ENCODE data around the gene FFAR1.

FFAR1 gene

DNA sequence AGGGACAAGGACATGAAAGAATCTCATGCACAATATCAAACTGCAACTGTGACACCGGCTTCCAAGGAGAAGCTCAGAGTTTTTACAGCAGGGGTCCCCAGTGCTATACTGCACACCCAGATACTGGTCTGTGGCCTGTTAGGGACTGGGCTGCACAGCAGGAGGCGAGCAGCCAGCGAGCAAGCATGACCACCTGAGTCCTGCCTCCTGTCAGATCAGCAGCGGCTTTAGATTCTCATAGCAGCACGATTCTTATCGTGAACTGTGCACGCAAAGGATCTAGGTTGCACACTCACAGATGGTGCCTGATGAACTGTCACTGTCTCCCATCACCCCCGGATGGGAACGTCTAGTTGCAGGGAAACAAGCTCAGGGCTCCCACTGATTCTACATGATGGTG is 31.8 kb upstream of the FFAR1 start:
- DNase-seq, result no peak

DNA sequence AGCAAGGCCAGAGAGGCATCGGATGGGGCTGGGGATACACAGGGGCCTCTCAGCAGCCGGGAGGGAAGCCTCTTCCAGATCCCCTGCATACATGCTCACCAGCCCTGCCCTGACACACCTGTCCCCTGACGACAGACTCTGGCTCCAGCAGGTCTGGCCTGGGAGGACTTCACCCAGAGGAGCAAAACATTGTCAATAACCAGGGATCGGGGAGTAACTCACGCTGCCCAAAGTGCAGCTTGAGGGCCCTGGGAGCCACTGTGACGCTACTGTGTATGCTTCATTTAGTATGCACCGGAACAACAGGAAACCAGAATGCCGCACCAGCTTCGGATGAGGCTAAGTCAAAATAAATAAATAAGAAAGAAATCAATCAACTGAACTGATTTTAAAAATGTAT is 31.1 kb upstream of the FFAR1 start:
- DNase-seq, result no peak

DNA sequence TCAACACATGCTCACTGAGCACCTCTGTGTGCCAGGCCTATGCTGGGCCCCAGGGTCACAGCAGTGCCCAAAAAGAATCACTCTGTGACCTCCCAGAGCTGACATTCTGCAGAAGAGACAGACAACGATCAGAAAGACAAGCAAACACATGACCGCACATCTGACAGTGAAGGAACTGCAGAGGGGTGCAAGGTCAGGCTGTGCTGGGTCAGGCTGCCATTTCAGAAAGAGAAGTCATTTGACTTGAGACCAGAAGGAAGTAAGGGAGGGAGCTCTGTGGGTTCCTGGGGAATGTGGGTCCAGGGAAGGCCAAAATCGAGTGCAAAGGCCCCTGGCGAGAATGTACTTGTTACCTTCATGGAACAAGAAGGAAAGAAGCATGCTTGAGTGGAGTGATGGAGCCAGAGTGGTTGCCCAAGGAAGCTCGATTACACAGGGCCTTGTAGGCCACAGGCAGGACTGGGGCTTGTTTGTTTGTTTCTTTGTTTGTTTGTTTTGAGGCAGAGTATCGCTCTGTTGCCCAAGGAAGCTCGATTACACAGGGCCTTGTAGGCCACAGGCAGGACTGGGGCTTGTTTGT is 30.1 kb upstream of the FFAR1 start:
- DNase-seq, result no peak

DNA sequence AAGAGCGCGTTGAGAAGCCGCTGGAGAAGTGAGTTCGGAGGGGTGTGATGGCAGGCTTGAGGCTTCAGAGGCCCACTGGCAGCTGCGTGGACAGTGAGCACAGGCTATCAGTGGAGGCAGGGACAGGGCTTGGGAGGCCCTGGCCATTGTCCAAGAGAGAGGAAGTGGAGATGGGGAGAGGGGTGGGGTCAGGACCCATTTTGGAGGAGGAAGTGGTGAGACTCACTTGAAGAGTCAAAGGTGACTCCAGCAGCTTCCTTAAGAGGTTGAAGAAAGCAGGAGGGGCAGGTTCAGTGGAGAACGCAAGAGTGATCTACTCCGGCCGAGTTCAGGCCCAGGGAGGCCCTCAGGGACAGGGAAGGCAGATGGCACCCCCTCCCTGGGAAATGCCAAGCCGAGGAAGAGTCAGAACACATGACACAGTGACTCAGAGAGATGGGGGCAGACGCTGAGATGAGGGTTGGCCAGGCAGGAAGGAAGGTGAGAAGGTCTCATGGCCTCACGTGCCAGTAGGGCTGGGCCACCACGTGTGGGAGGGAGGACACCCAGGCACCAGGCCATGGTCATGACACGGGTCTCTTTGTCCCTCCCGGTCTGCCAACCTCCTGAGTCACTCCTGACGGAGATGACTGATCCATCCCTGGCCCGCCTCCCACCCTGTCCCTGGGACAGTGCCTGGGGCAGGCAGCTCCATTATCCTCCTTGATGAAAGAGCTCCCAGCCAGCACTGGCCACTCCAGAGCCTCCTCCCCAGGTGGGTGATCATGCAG is 28.8 kb upstream of the FFAR1 start:
- DNase-seq, result peak; percentile 91

DNA sequence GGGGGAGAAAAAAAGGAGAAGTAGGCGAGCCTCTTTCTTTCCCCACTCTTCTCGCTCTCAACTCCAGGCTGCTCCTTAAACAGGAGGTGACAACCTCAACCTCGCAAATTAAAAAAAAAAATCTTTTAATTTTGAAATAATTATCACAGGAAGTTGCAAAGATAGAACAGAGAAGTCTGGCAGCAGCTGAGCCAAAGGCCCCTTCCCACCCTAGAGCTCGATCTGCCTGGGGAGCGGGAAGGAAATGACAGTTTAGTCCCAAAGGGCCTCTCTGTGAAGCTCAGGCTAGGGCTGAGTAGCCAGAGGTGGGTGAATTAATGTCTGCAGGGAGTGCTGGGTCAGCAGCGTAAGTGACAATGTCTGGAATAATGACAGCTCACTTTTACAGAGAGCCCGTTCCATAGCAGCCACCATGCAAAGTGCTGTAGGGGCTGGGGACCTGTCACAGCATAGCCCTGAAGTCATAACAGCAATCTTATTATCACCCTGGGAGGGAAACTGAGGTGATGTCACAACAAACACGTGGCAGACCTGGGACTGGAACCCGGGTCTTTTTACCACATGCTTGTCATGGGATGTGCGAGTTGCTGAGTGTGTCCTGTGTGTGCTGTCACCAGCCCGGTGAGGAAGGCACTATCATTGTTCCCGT is 27.5 kb upstream of the FFAR1 start:
- no peak for DNase-seq

DNA sequence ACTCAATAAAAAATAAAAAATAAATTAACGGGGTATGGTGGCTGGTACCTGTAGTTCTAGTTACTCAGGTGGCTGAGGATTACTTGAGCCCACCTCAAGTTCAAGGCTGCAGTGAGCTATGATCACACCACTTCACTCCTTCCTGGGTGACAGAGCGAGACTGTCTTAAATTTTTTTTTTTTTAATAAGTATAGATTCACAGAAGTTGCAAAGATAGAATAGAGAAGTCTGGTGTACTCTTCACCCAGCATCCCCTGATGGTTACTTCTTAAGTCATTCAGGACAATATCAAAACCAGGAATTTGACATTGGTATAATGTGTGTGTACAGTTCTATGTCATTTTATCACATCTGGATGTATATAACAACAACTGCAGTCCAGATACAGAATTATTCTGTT is 26.4 kb upstream of the FFAR1 start:
- no peak for DNase-seq

DNA sequence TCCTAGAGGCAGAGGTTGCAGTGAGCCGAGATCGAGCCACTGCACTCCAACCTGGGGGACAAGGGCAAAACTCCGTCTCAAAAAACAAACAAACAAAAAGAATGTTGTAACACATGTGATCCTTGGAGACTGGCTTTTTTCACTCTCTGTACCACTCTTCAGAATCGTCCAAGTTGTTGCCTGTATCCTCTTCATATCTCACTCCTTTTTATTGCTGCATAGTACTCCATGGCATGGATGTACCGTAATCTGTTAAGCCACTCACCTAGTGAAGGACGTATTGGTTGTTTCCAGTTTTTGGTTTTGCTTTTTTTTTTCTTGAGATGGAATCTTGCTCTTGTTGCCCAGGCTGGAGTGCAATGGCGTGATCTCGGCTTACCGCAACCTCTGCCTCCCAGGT is 25.7 kb upstream of the FFAR1 start:
- DNase-seq, result no peak

DNA sequence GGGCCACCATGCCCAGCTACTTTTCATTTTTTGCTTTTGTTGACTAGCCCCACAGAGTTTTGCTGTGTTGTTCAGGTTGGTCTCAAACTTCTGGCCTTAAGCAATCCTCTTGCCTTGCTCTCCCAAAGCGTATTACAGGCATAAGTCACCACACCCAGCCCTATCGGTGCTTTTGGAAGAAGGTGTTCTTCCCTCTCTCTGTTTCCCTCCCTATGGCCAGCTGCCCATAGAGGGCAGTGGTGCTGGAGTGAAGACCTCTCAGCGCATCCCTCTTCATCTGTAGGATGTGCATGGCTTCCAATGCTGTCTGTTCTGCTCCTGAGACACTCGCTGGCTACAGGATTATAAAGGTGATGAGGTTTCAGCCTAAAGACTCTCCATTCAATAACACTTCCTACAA is 20.1 kb upstream of the FFAR1 start:
- no peak for DNase-seq

DNA sequence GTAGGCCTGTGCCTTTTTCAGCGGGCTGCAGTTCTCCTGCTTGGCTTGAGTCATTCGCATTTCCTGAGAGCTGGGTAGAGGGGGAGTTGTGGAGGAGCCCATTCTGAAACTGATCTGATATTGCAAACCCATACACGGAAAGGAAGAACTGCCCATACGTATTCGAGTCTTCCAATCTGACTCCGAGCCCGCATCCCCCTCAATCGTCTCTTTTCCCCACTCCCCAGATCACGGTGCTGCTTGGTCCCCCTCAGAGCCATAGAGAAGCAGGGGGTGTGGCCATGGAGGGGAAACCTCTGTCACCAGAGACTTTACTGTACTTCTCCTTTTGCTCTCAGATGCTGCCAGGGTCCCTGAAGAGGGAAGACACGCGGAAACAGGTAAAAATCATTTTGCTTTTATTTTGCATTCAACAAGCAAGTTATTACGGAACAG is 18.8 kb upstream of the FFAR1 start, which contains the start of gene CD22:
Gene CD22, plus strand, starts transcription at position 337 of the 435 bp plus-strand sequence. CDS start 2,854 bp downstream, outside the sequence.
- no peak for DNase-seq

DNA sequence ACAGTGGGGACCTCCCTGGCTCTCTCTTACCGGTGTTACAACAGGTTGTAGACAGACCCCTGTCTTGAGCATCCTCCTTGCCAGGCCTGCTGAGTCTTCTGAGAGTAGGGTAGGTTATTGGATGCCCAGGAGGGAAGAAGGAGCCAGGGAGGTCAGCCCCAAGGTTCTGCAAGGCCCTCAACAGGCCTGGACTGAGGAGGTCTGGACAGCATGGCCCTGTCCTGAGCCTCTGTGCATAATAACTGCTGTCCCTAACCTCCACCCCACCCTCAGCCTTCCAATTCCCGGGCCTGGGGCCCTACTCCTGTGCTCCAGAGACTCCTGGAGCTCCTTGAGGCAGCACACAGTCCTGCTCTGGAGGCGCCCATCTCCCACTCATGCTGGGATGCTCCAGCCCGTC is 18.4 kb upstream of the FFAR1 start:
- no peak for DNase-seq

DNA sequence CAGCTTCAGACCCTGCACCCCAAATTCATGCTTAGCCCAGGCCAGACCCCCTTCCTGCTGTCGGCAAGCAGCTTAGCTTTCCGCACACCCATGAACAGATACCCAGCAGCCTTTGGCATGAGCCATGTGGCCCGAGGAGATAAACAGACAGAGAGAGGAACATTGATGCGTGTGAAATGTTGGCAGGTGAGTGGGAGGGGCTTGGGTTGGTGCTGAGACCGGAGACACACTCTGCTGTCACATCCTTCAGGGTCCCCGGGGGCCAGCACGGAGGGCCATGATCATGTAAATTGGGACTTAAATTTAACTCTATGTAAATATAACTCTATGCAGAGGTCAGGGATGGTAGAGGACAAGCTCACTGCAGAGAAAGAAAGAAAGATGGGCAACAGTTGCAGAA is 17.2 kb upstream of the FFAR1 start:
- no peak for DNase-seq

DNA sequence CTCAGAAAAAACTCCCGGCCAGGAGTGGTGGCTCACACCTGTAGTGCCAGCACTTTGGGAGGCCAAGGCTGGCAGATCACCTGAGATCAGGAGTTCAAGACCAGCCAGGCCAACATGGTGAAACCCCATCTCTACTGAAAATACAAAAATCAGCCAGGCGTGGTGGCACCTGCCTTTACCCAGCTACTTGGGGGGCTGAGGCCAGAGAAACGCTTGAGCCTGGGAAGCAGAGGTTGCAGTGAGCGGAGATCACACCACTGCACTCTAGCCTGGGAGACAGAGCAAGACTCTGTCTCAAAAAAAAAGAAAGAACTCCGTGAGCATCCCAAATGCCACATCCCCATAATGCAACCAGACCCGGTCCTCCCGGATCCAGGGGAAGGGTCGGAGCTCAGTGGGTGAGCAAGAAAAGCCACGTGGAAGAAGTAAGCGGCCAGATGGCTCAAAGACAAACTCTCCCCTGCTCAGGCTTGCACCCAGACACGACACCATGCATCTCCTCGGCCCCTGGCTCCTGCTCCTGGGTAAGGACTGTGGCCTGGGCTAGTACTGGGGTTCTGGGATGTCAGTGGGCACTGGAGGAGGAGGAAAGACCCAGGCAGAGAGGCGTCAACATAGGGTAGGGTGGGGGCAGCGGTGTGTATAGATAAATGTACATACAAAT is 16.0 kb upstream of the FFAR1 start:
- DNase-seq, result no peak

DNA sequence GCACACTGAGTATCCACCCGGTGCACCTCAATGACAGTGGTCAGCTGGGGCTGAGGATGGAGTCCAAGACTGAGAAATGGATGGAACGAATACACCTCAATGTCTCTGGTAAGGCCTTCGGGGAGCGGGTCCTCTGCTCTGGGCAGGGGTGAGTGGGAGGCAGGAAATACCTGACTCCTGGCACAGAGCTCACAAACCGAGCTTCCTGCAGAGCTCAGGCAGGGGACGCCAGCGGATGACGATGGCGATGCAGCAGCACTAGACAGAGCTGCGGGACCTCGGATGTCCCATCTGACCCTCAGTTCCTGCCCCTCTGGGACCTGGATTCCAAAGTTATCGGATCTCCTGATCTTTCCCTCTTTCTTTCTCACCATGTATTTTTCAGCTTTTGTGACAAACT is 14.9 kb upstream of the FFAR1 start:
- no peak for DNase-seq

DNA sequence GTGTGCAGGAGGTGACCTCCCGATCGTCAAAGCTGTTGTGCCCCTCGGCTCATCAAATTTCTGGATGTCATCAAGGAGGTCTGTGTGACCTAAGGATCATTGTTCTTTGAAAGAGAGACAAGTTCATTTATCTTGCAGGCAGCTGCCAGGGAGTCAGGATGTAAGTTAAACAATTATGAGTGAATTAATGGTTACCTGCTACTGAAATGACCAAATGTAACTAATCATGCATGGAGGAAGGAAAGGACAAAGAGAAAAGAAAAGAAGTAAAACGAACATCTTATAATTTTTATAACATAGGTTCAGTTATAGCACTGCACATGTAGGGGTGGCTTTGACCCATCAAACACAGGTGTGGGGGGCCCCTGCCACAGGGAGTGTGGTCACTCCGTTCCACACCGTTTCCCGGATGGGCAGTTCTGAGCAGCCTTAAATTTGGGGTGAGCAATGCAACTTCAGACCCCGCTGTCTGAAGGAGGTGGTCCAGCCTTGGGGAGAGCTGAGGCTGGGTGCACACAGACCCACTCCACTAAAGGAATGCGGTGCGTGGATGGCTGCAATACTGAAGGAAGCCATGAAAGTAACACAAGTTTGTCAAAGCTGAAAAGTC is 13.5 kb upstream of the FFAR1 start:
- no peak for DNase-seq

DNA sequence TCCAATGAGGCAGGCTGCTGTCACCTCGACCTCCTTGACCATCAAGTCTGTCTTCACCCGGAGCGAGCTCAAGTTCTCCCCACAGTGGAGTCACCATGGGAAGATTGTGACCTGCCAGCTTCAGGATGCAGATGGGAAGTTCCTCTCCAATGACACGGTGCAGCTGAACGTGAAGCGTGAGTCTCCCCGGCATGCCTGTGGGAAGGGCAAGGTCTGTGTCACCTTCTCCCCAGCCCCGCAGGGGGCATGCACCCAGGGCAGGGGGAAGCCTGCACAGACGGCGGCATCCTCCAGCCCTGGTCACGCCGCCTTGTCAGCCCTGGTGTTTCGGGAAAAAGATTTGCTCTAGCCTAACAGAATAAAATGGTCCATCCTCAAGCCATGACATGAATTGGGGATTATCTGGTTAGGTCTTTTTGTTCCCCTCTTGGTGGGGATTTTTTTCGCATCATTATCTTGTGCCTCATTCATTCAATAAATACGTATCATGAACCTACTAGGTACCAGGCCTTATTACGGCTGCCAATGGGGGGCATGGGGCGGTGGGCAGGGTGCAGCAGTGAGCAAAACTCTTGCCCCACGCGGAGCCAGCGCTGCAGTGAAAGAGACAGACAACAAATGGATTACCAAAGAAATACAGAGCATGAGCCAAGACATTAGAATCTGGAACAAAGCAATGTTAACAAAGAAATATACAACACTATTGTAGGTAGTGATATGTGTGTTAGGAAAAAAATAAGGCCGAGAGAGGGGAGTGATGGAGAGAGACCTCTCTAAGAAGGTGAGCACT is 11.3 kb upstream of the FFAR1 start:
- DNase-seq, result no peak

DNA sequence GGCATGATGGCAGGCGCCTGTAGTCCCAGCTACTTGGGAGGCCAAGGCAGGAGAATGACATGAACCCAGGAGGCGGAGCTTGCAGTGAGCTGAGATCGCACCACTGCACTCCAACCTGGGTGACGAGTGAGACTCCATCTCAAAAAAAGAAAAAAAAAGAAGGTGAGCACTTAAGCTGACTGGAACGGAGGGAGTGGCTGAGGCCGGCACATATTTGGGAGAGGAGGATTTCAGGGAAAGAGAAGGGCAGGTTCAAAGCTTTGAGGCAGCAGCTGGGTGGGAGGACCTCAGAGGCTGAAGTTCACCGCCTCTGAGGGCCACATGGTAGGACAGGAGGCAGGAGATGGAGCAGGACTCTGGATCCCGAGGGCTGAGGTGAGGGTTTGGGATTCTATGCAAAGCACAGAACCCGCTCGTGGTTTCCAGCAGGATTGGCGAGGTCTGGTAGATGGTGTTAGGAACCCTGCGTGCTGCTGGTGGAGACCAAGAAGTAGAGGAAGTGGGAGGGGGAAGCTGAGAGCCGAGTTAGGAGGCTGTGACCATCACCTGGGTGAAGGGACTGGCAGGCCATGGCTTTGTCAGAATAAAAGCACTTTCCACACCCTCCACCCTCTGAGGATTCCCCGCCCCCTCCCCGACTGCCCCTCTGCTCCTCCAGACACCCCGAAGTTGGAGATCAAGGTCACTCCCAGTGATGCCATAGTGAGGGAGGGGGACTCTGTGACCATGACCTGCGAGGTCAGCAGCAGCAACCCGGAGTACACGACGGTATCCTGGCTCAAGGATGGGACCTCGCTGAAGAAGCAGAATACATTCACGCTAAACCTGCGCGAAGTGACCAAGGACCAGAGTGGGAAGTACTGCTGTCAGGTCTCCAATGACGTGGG is 10.4 kb upstream of the FFAR1 start:
- no peak for DNase-seq

DNA sequence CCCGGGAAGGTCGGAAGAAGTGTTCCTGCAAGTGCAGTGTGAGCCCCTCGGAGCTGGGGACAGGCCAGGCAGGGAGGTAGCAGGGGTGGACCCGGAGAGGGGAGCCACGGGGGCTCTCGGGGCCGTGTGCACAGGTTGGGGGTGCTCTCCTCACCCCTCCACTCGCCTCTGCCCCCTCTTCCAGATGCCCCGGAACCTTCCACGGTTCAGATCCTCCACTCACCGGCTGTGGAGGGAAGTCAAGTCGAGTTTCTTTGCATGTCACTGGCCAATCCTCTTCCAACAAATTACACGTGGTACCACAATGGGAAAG is 9.8 kb upstream of the FFAR1 start:
- DNase-seq, result no peak

DNA sequence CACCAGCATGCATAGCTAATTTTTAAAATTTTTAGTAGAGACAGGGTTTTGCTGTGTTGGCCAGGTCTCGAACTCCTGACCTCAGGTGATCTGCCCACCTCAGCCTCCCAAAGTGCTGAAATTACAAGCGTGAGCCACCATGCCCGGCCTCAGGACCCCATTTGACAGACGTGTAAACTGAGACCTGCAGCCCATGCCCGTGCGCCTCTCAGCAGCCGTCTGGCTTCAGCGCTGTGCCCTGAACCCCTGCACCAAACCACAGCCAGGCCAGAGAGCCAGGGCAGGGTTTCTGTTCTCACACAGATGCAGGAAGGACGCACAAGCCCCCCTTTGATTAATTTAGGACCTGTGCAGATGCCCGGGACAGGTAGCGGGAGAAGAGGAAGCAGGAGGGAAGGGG is 7.3 kb upstream of the FFAR1 start:
- no peak for DNase-seq

DNA sequence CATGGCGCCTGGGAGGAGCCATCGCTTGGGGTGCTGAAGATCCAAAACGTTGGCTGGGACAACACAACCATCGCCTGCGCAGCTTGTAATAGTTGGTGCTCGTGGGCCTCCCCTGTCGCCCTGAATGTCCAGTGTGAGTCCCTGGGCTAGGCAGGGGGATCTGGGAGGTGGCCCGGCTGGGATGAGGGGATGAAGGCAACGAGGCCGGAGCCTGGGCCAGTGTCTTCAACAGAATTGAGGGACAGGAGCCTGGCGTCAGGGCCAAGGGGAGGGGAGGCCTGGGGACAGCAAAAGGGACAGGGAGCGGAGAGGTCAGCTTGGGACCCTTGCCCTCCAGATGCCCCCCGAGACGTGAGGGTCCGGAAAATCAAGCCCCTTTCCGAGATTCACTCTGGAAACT is 6.7 kb upstream of the FFAR1 start:
- no peak for DNase-seq

DNA sequence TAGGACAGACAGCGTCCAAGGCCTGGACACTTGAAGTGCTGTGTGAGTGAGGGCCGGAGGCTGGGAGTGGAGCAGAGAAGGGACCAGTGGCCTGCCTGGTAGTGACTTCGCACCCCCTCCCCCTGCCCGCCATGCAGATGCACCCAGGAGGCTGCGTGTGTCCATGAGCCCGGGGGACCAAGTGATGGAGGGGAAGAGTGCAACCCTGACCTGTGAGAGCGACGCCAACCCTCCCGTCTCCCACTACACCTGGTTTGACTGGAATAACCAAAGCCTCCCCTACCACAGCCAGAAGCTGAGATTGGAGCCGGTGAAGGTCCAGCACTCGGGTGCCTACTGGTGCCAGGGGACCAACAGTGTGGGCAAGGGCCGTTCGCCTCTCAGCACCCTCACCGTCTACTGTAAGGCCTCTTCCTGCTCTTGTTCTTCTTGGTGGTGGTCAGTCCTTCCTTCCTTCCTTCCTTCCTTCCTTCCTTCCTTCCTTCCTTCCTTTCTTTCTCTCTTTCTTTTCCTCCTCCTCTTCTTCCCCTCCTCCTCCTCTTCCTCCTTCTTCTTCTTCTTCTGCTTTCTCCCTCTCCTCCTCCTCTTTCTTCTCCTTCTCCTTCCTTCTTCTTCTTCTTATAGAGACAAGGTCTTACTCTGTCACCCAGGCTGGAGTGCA is 6.0 kb upstream of the FFAR1 start:
- no peak for DNase-seq

DNA sequence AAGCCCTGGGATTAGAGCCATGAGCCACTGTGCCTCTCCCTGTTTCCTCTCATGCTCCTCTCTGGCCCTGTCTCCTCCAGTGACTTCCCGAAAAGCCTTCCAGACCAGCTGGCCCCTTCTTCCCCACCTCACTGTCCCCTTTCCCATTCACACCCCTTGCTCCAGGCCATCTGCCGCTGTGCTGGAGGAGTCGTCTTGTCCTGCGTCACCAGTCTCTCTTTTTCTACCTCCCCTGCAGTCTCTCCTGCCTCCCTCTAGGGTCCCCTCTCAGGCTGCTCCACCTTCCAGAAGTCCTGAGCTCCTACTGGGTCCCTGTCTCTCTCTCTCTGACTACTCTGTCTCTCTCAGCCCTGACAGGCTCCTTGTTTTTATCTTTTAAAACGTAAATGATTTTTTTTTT is 5.3 kb upstream of the FFAR1 start:
- no peak for DNase-seq
